Gastroesophageal sphincter (tissue), 2 donors: ENCODE results near the gene MYO7A.

Source experiments
- EP300 ChIP-seq: sonication (generic); formaldehyde crosslinking; IDR thresholded peaks from one replicate; pipeline ENCODE4 v1.6.1; 2017; ENCODE audit warnings: antibody characterized with exemption, mild to moderate bottlenecking
- POLR2A ChIP-seq, 2 donors: fragments of 450-650 bp; IDR thresholded peaks; one replicate each; pipeline ENCODE4 v1.6.1; 2017; ENCODE audit warnings: antibody characterized with exemption in 2 of 2, mild to moderate bottlenecking in 2 of 2, moderate library complexity in 1 of 2

DNA sequence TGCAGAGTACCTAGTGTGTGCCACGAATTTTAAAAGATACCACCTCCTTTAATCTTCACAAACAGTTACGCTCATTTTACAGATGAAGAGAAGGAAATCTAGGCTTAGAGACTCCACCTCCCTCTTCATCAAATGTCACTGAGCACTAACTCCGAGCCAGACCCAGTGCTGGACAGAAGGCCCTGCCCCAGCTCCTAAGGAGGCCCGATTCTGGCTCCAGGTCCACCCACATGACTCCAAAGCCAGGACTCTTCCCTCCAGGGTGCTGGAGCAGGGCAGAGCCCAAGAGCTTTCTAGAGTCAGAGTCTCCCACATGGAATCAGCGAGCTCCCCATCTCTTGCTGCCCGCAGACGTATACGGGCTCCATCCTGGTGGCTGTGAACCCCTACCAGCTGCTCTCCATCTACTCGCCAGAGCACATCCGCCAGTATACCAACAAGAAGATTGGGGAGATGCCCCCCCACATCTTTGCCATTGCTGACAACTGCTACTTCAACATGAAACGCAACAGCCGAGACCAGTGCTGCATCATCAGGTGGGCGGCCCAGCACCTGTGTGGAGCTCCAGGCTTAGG is 27.6 kb downstream of the MYO7A start:
- TF ChIP-seq POLR2A (IDR thresholded peaks at IDR 0.05): no peak
- TF ChIP-seq EP300: no peak
